Immature natural killer cell (primary cell): ENCODE data around the gene ZBTB2. TPM values are rescaled to one million over a fixed set of nuclear protein-coding genes. Genes with fewer than 3 reads are reported as not detected.
A peak's percentile ranks its signal among the peaks of the same experiment; 100 is the strongest.

Source experiments
- DNase-seq, 3 donors: peaks; one replicate each; pipeline ENCODE4 v3.0.0; 2022; ENCODE audit warnings: mixed read lengths in 1 of 3
- H3K27ac Mint-ChIP-seq, 6 donors: one replicate each; pipeline ENCODE4 v1.8.0; 2020; ENCODE audit warnings: mixed read lengths in 6 of 6, mild to moderate bottlenecking in 5 of 6, inconsistent platforms in 4 of 6, moderate library complexity in 3 of 6
- H3K27me3 Mint-ChIP-seq, 3 donors: one replicate each; pipeline ENCODE4 v1.8.0; 2020 to 2021; ENCODE audit warnings: low read depth in 3 of 3, mild to moderate bottlenecking in 3 of 3, mixed read lengths in 3 of 3, moderate library complexity in 3 of 3, inconsistent platforms in 1 of 3
- H3K36me3 Mint-ChIP-seq, 3 donors: one replicate each; pipeline ENCODE4 v1.8.0; 2020; ENCODE audit warnings: mixed read lengths in 3 of 3, inconsistent platforms in 2 of 3, mild to moderate bottlenecking in 2 of 3
- H3K4me1 Mint-ChIP-seq, 2 donors: one replicate each; pipeline ENCODE4 v1.8.0; 2020; ENCODE audit warnings: inconsistent platforms in 2 of 2, mild to moderate bottlenecking in 2 of 2, mixed read lengths in 2 of 2, moderate library complexity in 1 of 2
- H3K4me3 Mint-ChIP-seq, 5 donors: one replicate each; pipeline ENCODE4 v1.8.0; 2020; ENCODE audit warnings: mild to moderate bottlenecking in 5 of 5, mixed read lengths in 5 of 5, inconsistent platforms in 3 of 5, moderate library complexity in 3 of 5
- H3K9me3 Mint-ChIP-seq, 6 donors: one replicate each; pipeline ENCODE4 v1.8.0; 2020; ENCODE audit warnings: mild to moderate bottlenecking in 6 of 6, mixed read lengths in 6 of 6, inconsistent platforms in 4 of 6, moderate library complexity in 3 of 6
- polyA plus RNA-seq, 3 donors: library from polyadenylated mRNA; unstranded; fragments of 300-500 nt; fragmentation: Illumina TruSeq; gene quantifications; one replicate each; pipeline ENCODE4 v1.2.3, GENCODE V29; 2021

ZBTB2 gene
- polyA plus RNA-seq, 3 donors from 2014 or later, result 11.5 to 27.5 (median 24.1) TPM

GRCh38 chr6:151417477-151417876 is 26.1 kb upstream of the ZBTB2 start:
- no peak overlapping the region for H3K27ac Mint-ChIP-seq
- H3K36me3 Mint-ChIP-seq, result peaks cover 17 to 36% (median 31%) of the 10 kb centered on the region in 3 donors

GRCh38 chr6:151414641-151415260 is 23.4 kb upstream of the ZBTB2 start:
- no peaks in the 10 kb centered on the region for H3K9me3 Mint-ChIP-seq
- no peak overlapping the region for H3K4me3 Mint-ChIP-seq
- peaks cover 17 to 32% (median 24%) of the 10 kb centered on the region in 3 donors for H3K36me3 Mint-ChIP-seq
- H3K4me1 Mint-ChIP-seq, result peaks cover 25 to 37% of the 10 kb centered on the region in 2 donors
- peak overlapping the region in 3 of 6 donors; percentile 28 to 62 (median 37) for H3K27ac Mint-ChIP-seq
- no peak for DNase-seq
- peaks cover 0 to 3% (median 0%) of the 10 kb centered on the region in 3 donors for H3K27me3 Mint-ChIP-seq

More at GRCh38 chr6:151417477-151417876, 26.1 kb upstream of the ZBTB2 start:
- no peaks in the 10 kb centered on the region for H3K9me3 Mint-ChIP-seq
- H3K4me1 Mint-ChIP-seq, result peaks cover 24 to 30% of the 10 kb centered on the region in 2 donors
- peaks cover 0 to 3% (median 0%) of the 10 kb centered on the region in 3 donors for H3K27me3 Mint-ChIP-seq
- DNase-seq, result no peak
- H3K4me3 Mint-ChIP-seq, result no peak overlapping the region

- Mint-ChIP-seq H3K4me3 (peak overlapping the region; percentile 9 to 42 (median 12)), H3K27ac (peak overlapping the region in 5 of 6 donors; percentile 23 to 86 (median 71)), H3K36me3 (peaks cover 17 to 32% (median 24%) of the 10 kb centered on the region in 3 donors), H3K27me3 (peaks cover 0 to 3% (median 2%) of the 10 kb centered on the region in 3 donors), H3K9me3 (no peaks in the 10 kb centered on the region), H3K4me1 (peaks cover 30 to 47% of the 10 kb centered on the region in 2 donors)
- peak; percentile 44 to 62 (median 50) for DNase-seq
Observed at GRCh38 chr6:151413372-151414145, 22.2 kb upstream of the ZBTB2 start.

DNA sequence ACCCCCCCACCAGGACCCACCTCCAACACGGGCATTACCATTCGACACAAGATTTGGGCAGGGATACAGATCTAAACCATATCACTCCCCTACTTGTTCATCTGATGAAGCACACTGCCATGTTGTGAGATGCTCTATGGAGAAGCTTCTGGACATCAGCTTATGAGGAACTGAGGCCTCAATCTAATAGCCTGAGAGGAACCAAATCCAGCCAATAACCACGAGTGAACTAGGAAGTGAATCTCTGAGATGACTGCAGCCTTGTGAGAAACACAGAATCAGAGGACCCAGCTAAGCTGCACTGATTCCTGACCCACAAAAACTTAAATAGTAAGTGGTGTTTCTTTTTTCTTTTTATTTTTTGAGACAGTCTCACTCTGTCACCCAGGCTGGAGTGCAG is 21.6 kb upstream of the ZBTB2 start:
- Mint-ChIP-seq H3K4me1 (peaks cover 32 to 47% of the 10 kb centered on the region in 2 donors), H3K27me3 (peaks cover 0 to 3% (median 2%) of the 10 kb centered on the region in 3 donors), H3K4me3 (no peak overlapping the region), H3K27ac (peak overlapping the region in 4 of 6 donors; percentile 23 to 74 (median 64)), H3K36me3 (peaks cover 17 to 32% (median 24%) of the 10 kb centered on the region in 3 donors), H3K9me3 (no peaks in the 10 kb centered on the region)
- DNase-seq, result no peak

DNA sequence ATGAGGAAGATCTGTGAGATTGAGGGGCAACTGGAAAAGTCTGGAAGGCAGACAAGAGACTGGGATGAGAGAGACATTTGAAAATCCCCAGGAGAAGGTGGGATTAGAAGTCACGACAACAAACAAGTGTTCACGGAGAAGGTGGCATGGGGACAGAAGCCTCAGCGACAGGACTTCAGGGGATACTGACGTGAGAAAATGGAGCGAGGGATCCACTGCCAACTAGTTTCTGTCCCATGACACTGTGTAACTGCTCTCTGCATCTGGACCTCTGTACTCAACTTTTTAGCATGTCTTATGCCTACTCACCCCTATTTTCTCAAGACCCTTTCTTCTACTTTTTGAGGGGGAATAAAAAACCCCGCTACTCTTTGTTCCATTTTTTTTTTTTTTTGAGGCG is 18.3 kb upstream of the ZBTB2 start:
- H3K4me1 Mint-ChIP-seq, result peaks cover 36 to 63% of the 10 kb centered on the region in 2 donors
- no peak overlapping the region for H3K4me3 Mint-ChIP-seq
- H3K27ac Mint-ChIP-seq, result peak overlapping the region in 4 of 6 donors; percentile 26 to 85 (median 61)
- DNase-seq, result no peak
- no peaks in the 10 kb centered on the region for H3K9me3 Mint-ChIP-seq
- peaks cover 13 to 16% (median 14%) of the 10 kb centered on the region in 3 donors for H3K36me3 Mint-ChIP-seq
- H3K27me3 Mint-ChIP-seq, result peaks cover 0 to 4% (median 2%) of the 10 kb centered on the region in 3 donors

GRCh38 chr6:151409260-151409659 is 17.9 kb upstream of the ZBTB2 start:
- Mint-ChIP-seq H3K4me3 (no peak overlapping the region), H3K27me3 (peaks cover 0 to 4% (median 2%) of the 10 kb centered on the region in 3 donors), H3K4me1 (peaks cover 32 to 59% of the 10 kb centered on the region in 2 donors), H3K27ac (peak overlapping the region; percentile 13 to 85 (median 54)), H3K9me3 (no peaks in the 10 kb centered on the region), H3K36me3 (peaks cover 10 to 12% (median 11%) of the 10 kb centered on the region in 3 donors)
- no peak for DNase-seq

DNA sequence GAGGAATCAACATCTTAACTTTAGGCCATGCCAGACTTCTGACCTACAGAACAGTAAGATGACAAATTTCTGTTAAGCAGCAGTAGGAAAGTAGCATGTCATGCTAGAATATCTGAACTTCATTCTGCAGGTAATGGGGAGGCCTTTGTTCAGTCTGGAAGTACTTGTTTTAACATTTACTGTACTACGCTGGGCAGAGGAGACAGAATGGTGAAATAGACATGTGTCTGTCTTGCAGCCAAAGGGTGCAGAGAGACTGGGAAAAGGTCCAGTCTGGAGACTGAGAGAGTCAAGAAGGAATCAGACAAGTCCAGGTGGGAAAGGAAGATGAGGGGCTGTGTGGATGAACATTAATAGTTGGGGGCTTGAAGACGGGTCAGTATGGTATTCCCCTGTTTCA is 17.5 kb upstream of the ZBTB2 start:
- H3K4me1 Mint-ChIP-seq, result peaks cover 29 to 56% of the 10 kb centered on the region in 2 donors
- DNase-seq, result no peak
- H3K4me3 Mint-ChIP-seq, result no peak overlapping the region
- H3K27me3 Mint-ChIP-seq, result peaks cover 0 to 4% (median 2%) of the 10 kb centered on the region in 3 donors
- H3K9me3 Mint-ChIP-seq, result no peaks in the 10 kb centered on the region
- peaks cover 8 to 10% (median 9%) of the 10 kb centered on the region in 3 donors for H3K36me3 Mint-ChIP-seq
- peak overlapping the region; percentile 3 to 71 (median 49) for H3K27ac Mint-ChIP-seq

- peaks cover 0 to 9% (median 8%) of the 10 kb centered on the region in 3 donors for H3K36me3 Mint-ChIP-seq
- no peaks in the 10 kb centered on the region for H3K9me3 Mint-ChIP-seq
- no peak overlapping the region for H3K4me3 Mint-ChIP-seq
- DNase-seq, result no peak
- H3K27ac Mint-ChIP-seq, result peak overlapping the region in 5 of 6 donors; percentile 3 to 51 (median 32)
- H3K4me1 Mint-ChIP-seq, result peaks cover 46 to 75% of the 10 kb centered on the region in 2 donors
- H3K27me3 Mint-ChIP-seq, result peaks cover 0 to 3% (median 2%) of the 10 kb centered on the region in 3 donors
Observed at GRCh38 chr6:151403919-151404308, 12.6 kb upstream of the ZBTB2 start.

- DNase-seq, result no peak
- peak overlapping the region in 4 of 6 donors; percentile 17 to 60 (median 46) for H3K27ac Mint-ChIP-seq
- H3K9me3 Mint-ChIP-seq, result no peaks in the 10 kb centered on the region
- H3K36me3 Mint-ChIP-seq, result peaks cover 0 to 8% (median 6%) of the 10 kb centered on the region in 3 donors
- H3K4me1 Mint-ChIP-seq, result peaks cover 53 to 85% of the 10 kb centered on the region in 2 donors
- H3K4me3 Mint-ChIP-seq, result no peak overlapping the region
- peaks cover 0 to 2% (median under 1%) of the 10 kb centered on the region in 3 donors for H3K27me3 Mint-ChIP-seq
Observed at GRCh38 chr6:151402228-151402627, 10.9 kb upstream of the ZBTB2 start.

DNA sequence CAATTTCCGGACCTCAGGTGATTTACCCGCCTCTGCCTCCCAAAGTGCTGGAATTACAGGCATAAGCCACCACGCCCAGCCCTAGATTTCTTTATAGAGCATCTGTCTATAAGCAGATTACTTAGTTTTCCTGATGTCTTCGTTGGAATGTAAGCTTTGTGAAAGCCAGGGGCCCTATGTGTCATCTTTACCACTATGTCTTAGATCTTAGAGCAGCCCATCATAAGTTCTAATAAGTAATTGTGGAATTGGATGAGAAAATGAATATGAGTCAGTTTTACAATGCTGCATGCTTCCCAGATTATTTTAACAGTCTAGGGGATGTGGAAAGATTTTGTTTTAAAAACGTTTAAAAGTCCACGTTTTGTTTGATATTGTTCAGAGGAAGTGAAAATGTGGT is 9.1 kb upstream of the ZBTB2 start:
- peak overlapping the region in 4 of 6 donors; percentile 54 to 75 (median 60) for H3K27ac Mint-ChIP-seq
- H3K4me3 Mint-ChIP-seq, result peak overlapping the region in 3 of 5 donors; percentile 34 to 58 (median 47)
- DNase-seq, result no peak
- peaks cover 0 to 2% (median under 1%) of the 10 kb centered on the region in 3 donors for H3K27me3 Mint-ChIP-seq
- no peaks in the 10 kb centered on the region for H3K9me3 Mint-ChIP-seq
- peaks cover 57 to 85% of the 10 kb centered on the region in 2 donors for H3K4me1 Mint-ChIP-seq
- H3K36me3 Mint-ChIP-seq, result peaks cover 0 to 8% (median 5%) of the 10 kb centered on the region in 3 donors

DNA sequence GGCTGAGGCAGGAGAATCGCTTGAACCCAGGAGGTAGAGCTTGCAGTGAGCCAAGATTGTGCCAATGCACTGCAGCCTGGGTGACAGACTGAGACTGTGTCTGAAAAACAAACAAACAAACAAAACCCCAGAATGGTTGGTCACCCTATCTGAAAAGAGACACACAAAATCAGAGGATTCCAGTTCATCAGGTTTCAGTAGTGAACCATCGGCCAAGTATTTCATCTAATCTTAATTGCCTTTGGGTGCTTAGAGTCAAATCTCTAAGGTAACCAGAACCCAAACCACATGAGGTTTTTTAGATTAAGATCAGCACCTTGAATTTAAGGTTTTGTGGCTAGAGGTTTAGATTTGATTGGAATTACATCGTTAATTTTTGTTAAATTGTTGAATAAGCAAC is 8.3 kb upstream of the ZBTB2 start:
- Mint-ChIP-seq H3K4me3 (no peak overlapping the region), H3K27me3 (peaks cover 0 to 2% (median 1%) of the 10 kb centered on the region in 3 donors), H3K27ac (peak overlapping the region in 2 of 6 donors; percentile 35 to 42), H3K9me3 (no peaks in the 10 kb centered on the region), H3K36me3 (peaks cover 0 to 10% (median 5%) of the 10 kb centered on the region in 3 donors), H3K4me1 (peaks cover 65 to 89% of the 10 kb centered on the region in 2 donors)
- no peak for DNase-seq

DNA sequence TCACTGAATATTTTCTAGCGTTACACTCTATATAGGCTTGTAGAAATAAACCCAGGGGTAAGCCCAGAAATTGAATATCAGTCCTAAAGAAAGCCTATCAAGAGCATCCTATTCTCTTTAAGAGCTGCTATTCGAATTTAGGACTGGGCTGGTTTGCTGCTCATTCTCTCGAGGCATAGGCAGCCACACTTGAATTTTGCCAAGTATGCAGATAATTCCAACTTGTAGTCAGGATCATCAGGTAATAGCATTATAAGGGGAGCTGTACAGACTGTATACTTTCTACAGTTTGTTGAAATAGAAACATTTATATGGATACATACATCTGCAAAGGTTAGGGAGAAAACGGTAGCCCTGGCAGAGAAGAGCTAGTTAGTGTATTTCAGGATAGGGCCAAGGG is 2.1 kb upstream of the ZBTB2 start:
- no peaks in the 10 kb centered on the region for H3K9me3 Mint-ChIP-seq
- peaks cover 67 to 82% of the 10 kb centered on the region in 2 donors for H3K4me1 Mint-ChIP-seq
- no peak for DNase-seq
- peaks cover 14 to 27% (median 22%) of the 10 kb centered on the region in 3 donors for H3K27me3 Mint-ChIP-seq
- peaks cover 0 to 3% (median 0%) of the 10 kb centered on the region in 3 donors for H3K36me3 Mint-ChIP-seq
- H3K27ac Mint-ChIP-seq, result peak overlapping the region; percentile 94 to 99 (median 98)
- peak overlapping the region; percentile 95 to 97 (median 96) for H3K4me3 Mint-ChIP-seq

GRCh38 chr6:151392427-151392826 is 1.1 kb upstream of the ZBTB2 start:
- peak overlapping the region; percentile 94 to 99 (median 98) for H3K27ac Mint-ChIP-seq
- H3K4me3 Mint-ChIP-seq, result peak overlapping the region; percentile 95 to 97 (median 96)
- peaks cover 67 to 82% of the 10 kb centered on the region in 2 donors for H3K4me1 Mint-ChIP-seq
- peaks cover 0 to 3% (median 0%) of the 10 kb centered on the region in 3 donors for H3K36me3 Mint-ChIP-seq
- DNase-seq, result no peak
- peaks cover 14 to 27% (median 22%) of the 10 kb centered on the region in 3 donors for H3K27me3 Mint-ChIP-seq
- no peaks in the 10 kb centered on the region for H3K9me3 Mint-ChIP-seq
